PFSK-1 (cell line): ENCODE data around the gene CFAP74.

Source experiments
- FOXP2 ChIP-seq: optimal IDR thresholded peaks from 2 replicates; pipeline ENCODE3; 2011; ENCODE audit warnings: borderline replicate concordance, control low read depth, inconsistent platforms; ENCODE audit not compliant: insufficient read depth; ENCODE audit errors: extremely low read length, extremely low read depth
- POLR2AphosphoS5 ChIP-seq: IDR thresholded peaks from 2 replicates; pipeline ENCODE4 v1.6.1; 2012; ENCODE audit warnings: low read depth, mild to moderate bottlenecking, control low read depth, low read length, moderate library complexity
- REST ChIP-seq, 2 experiments: IDR thresholded peaks; 2 replicates each; pipeline versions ENCODE4 v1.6.1 to v1.8.0; 2011 to 2012; ENCODE audit warnings: low read depth in 2 of 2, low read length in 2 of 2, control low read depth in 1 of 2, inconsistent platforms in 1 of 2, mild to moderate bottlenecking in 1 of 2, moderate library complexity in 1 of 2; ENCODE audit not compliant: insufficient read depth in 1 of 2
- SIN3A ChIP-seq: IDR thresholded peaks from 2 replicates; pipeline ENCODE4 v1.6.1; 2012; ENCODE audit warnings: mild to moderate bottlenecking, low read length, moderate library complexity, borderline replicate concordance; ENCODE audit not compliant: insufficient read depth
- TAF1 ChIP-seq: IDR thresholded peaks from 2 replicates; pipeline ENCODE4 v1.6.1; 2012; ENCODE audit warnings: low read length, control low read depth, borderline replicate concordance; ENCODE audit not compliant: insufficient read depth

CFAP74 gene

GRCh38 chr1:2047749-2048729, 44.5 kb upstream of the CFAP74 start:
- TF ChIP-seq SIN3A (no peak), TAF1 (no peak), POLR2AphosphoS5 (no peak), FOXP2 (no peak), REST (IDR thresholded peaks at IDR 0.05; ENCODE audit: insufficient read depth in 1 of 2, low read depth in 2 of 2, low read length in 2 of 2) (no peak)

- no peak for TF ChIP-seq REST (IDR thresholded peaks at IDR 0.05; ENCODE audit: insufficient read depth in 1 of 2, low read depth in 2 of 2, low read length in 2 of 2)
- no peak for TF ChIP-seq SIN3A
- TF ChIP-seq FOXP2 = no peak
- no peak for TF ChIP-seq TAF1
- no peak for TF ChIP-seq POLR2AphosphoS5
Measured at GRCh38 chr1:2046953-2047748, 43.6 kb upstream of the CFAP74 start.

GRCh38 chr1:2046174-2046917, 42.8 kb upstream of the CFAP74 start:
- TF ChIP-seq FOXP2 (no peak), REST (IDR thresholded peaks at IDR 0.05; ENCODE audit: insufficient read depth in 1 of 2, low read depth in 2 of 2, low read length in 2 of 2) (no peak), POLR2AphosphoS5 (no peak), TAF1 (no peak), SIN3A (no peak)

GRCh38 chr1:2045468-2046173, 42.0 kb upstream of the CFAP74 start:
- no peak for TF ChIP-seq TAF1
- TF ChIP-seq REST (IDR thresholded peaks at IDR 0.05; ENCODE audit: insufficient read depth in 1 of 2, low read depth in 2 of 2, low read length in 2 of 2) = no peak
